ENCODE measurements around the gene ADPRM.
"Not testable (repeated sequence)": the region's sequence is repeated elsewhere in the genome, so short reads cannot be mapped to it uniquely, and the experiment has no call there.

Gene ADPRM

DNA sequence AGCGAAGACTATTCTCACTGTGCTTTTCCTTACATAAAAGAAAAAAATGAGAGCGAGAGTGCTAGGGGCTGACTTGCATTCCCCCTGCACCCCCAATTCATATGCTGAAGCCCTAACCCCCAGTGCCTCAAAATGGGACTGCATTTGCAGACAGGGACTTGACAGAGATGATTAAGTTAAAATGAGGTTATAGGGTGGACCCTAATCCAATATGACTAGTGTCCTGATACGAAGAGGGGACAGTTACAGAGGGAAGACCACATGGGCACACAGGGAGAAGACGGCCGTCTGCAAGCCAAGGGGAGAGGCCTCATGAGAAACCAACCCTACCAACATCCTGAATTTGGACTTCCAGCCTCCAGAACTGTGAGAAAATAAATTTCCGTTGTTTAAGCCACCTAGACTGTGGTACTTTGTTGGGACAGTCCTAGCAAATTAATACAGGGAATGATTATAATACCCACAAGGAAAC, 34.0 kb downstream of the ADPRM start:
- TF ChIP-seq CTCF (IDR thresholded peaks at IDR 0.05; ENCODE audit: insufficient read depth, missing control alignments): no peak
- FAIRE-seq (no peak), DNase-seq (ENCODE audit: insufficient read length, low spot score) (no peak)

DNA sequence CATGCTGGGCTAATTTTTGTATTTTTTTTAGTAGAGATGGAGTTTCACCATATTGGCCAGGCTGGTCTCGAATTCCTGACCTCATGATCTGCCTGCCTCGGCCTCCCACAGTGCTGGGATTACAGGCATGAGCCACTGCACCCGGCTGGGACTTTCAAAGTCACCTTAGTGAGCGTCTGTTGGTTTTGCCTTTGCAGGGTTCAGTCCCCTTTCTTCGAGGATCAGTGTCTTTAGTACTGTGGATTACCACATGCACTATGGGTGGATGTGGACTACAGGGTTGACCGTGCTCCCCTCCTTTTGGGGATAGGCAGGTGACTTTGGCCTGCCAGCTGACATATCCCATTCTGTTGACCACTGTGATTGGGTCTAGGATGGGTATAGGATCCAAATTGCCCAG, 34.7 kb downstream of the ADPRM start:
- FAIRE-seq; DNase-seq (ENCODE audit: insufficient read length, low spot score): not testable (repeated sequence)

DNA sequence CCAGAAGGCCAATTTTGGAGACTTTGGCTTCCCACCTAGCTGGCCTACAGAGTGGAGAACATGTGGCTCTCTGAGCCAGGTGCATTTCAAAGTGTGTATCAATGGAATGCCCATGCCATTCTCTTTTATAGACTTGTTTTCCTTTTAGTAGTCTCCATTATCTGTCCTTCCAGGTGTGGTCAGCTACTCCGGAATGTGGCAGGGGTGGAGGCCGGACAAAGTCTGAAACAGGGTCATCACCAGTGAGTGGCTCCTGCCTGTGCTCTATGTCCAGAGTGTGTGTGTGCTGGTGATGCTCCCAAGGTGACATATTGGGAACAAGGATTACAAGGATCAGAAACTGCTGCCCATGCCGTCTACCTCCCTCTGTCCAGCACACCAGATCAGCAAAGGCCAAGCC, 36.3 kb downstream of the ADPRM start:
- no peak for FAIRE-seq
- TF ChIP-seq CTCF (IDR thresholded peaks at IDR 0.05; ENCODE audit: insufficient read depth, missing control alignments): no peak
- DNase-seq (ENCODE audit: insufficient read length, low spot score): no peak

GRCh38 chr17:10735251-10735650, 37.9 kb downstream of the ADPRM start:
- no peak for DNase-seq (ENCODE audit: insufficient read length, low spot score)
- no peak for TF ChIP-seq CTCF (IDR thresholded peaks at IDR 0.05; ENCODE audit: insufficient read depth, missing control alignments)
- no peak for FAIRE-seq

- TF ChIP-seq CTCF (IDR thresholded peaks at IDR 0.05; ENCODE audit: insufficient read depth, missing control alignments): no peak
- FAIRE-seq: no peak
- no peak for DNase-seq (ENCODE audit: insufficient read length, low spot score)
These were observed 38.4 kb downstream of the ADPRM start for GRCh38 chr17:10735821-10736220.

- FAIRE-seq: no peak
- peak; percentile 57 for TF ChIP-seq CTCF (IDR thresholded peaks at IDR 0.05; ENCODE audit: insufficient read depth, missing control alignments)
- DNase-seq (ENCODE audit: insufficient read length, low spot score): no peak
These were observed 39.8 kb downstream of the ADPRM start for GRCh38 chr17:10737168-10737622.

DNA sequence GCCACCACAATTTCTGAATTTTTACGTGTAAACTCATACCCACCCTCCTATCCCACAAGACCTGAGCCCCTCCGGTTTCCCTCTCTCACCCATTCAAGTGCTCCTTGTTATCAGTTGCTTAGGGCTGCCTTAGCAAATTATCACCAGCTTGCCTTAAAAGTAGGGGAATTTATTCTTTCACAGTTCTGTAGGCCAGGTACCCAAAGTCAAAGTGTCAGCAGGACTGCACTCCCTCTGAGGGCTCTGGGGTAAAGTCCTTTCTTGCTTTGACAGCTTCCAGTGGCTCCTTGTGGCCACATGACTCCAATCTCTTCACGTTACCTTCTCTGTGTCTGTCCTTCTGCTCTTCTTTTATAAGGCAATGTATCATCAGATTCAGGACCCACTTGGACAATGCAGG, 40.3 kb downstream of the ADPRM start:
- TF ChIP-seq CTCF (IDR thresholded peaks at IDR 0.05; ENCODE audit: insufficient read depth, missing control alignments): no peak
- FAIRE-seq (no peak), DNase-seq (ENCODE audit: insufficient read length, low spot score) (no peak)

Measured in D721Med (cell line).